Measurements from ENCODE around the gene SEM1.

SEM1 gene

GRCh38 chr7:96685755-96686154, 23.9 kb downstream of the SEM1 start:
- H3K27ac ChIP-seq: no peak overlapping the region
- TF ChIP-seq CTCF (conservative IDR thresholded peaks at IDR 0.05) (no peak), ZFX (IDR thresholded peaks at IDR 0.05) (no peak)

GRCh38 chr7:96685353-96685752, 24.3 kb downstream of the SEM1 start:
- no peak overlapping the region for H3K27ac ChIP-seq
- TF ChIP-seq ZFX (IDR thresholded peaks at IDR 0.05): no peak
- TF ChIP-seq CTCF (conservative IDR thresholded peaks at IDR 0.05): no peak

GRCh38 chr7:96679886-96680285, 29.8 kb downstream of the SEM1 start:
- TF ChIP-seq ZFX (IDR thresholded peaks at IDR 0.05) (no peak), CTCF (conservative IDR thresholded peaks at IDR 0.05) (no peak)

GRCh38 chr7:96676919-96677318, 32.7 kb downstream of the SEM1 start:
- TF ChIP-seq ZFX (IDR thresholded peaks at IDR 0.05): no peak
- H3K27ac ChIP-seq: no peak overlapping the region

More at GRCh38 chr7:96679886-96680285, 29.8 kb downstream of the SEM1 start:
- no peak overlapping the region for H3K27ac ChIP-seq

- TF ChIP-seq ZFX (IDR thresholded peaks at IDR 0.05): no peak
- no peak for TF ChIP-seq CTCF (conservative IDR thresholded peaks at IDR 0.05)
These were observed 34.1 kb downstream of the SEM1 start for GRCh38 chr7:96675548-96675947.

GRCh38 chr7:96674565-96674964, 35.1 kb downstream of the SEM1 start:
- no peak for TF ChIP-seq CTCF (conservative IDR thresholded peaks at IDR 0.05)
- TF ChIP-seq ZFX (IDR thresholded peaks at IDR 0.05): no peak
- no peak overlapping the region for H3K27ac ChIP-seq

More at GRCh38 chr7:96675548-96675947, 34.1 kb downstream of the SEM1 start:
- no peak overlapping the region for H3K27ac ChIP-seq

GRCh38 chr7:96671854-96672253, 37.8 kb downstream of the SEM1 start:
- TF ChIP-seq ZFX (IDR thresholded peaks at IDR 0.05) (no peak), CTCF (conservative IDR thresholded peaks at IDR 0.05) (no peak)
- no peak overlapping the region for H3K27ac ChIP-seq

All from C4-2B (cell line).